Suppressor macrophage (primary cell): ENCODE data around the gene SYPL2.

Source experiments
- DNase-seq, 4 experiments: peaks; one replicate each; pipeline ENCODE4 v3.0.0-alpha.2; 2020 to 2022

Gene SYPL2

GRCh38 chr1:109492779-109493178, 26.4 kb downstream of the SYPL2 start:
- no peak for DNase-seq

GRCh38 chr1:109493227-109493626, 26.9 kb downstream of the SYPL2 start:
- DNase-seq = no peak

GRCh38 chr1:109493805-109494539, 27.6 kb downstream of the SYPL2 start, which contains the start of gene CYB561D1:
CYB561D1 (plus strand) TSS chr1:109494094; CDS start chr1:109494140, 46 bp downstream.
- peak; percentile 91 to 97 (median 94) for DNase-seq

GRCh38 chr1:109495738-109496137, 29.4 kb downstream of the SYPL2 start:
- no peak for DNase-seq

- DNase-seq = no peak
Measured at GRCh38 chr1:109497449-109498160, 31.3 kb downstream of the SYPL2 start.

- peak in 1 of 4 experiments; percentile 36 for DNase-seq
Measured at GRCh38 chr1:109498161-109498801, 31.9 kb downstream of the SYPL2 start.

- DNase-seq = no peak
Measured at GRCh38 chr1:109499081-109499480, 32.7 kb downstream of the SYPL2 start.

GRCh38 chr1:109499661-109500536, 33.6 kb downstream of the SYPL2 start:
- DNase-seq = peak; percentile 40 to 76 (median 53)

- DNase-seq = peak in 3 of 4 experiments; percentile 10 to 31 (median 15)
Measured at GRCh38 chr1:109500941-109501381, 34.6 kb downstream of the SYPL2 start.

- DNase-seq = peak; percentile 68 to 85 (median 82)
Measured at GRCh38 chr1:109501644-109502363, 35.5 kb downstream of the SYPL2 start.

- no peak for DNase-seq
Measured at GRCh38 chr1:109502364-109502851, 36.1 kb downstream of the SYPL2 start.

GRCh38 chr1:109503935-109504334, 37.6 kb downstream of the SYPL2 start:
- no peak for DNase-seq

GRCh38 chr1:109504974-109505373, 38.6 kb downstream of the SYPL2 start:
- DNase-seq = no peak

- DNase-seq = no peak
Measured at GRCh38 chr1:109508001-109508872, 41.9 kb downstream of the SYPL2 start.

GRCh38 chr1:109508873-109509175, 42.5 kb downstream of the SYPL2 start:
- DNase-seq = no peak

GRCh38 chr1:109509176-109510134, 43.1 kb downstream of the SYPL2 start, which contains the start of gene AMIGO1:
AMIGO1 (minus strand) TSS chr1:109509727; CDS start chr1:109508912, 815 bp downstream.
- DNase-seq = peak; percentile 50 to 84 (median 64)

- no peak for DNase-seq
Measured at GRCh38 chr1:109513110-109513710, 46.9 kb downstream of the SYPL2 start.

GRCh38 chr1:109514846-109515245, 48.5 kb downstream of the SYPL2 start:
- no peak for DNase-seq

GRCh38 chr1:109516872-109517271, 50.5 kb downstream of the SYPL2 start:
- no peak for DNase-seq
